ENCODE data around the gene ELF1. TPM values are rescaled to one million over a fixed set of nuclear protein-coding genes. Genes with fewer than 3 reads are reported as not detected.
"Not testable (repeated sequence)": the region's sequence is repeated elsewhere in the genome, so short reads cannot be mapped to it uniquely, and the experiment has no call there.

Gene ELF1
- total RNA-seq, 1 donor from 2014 or later, result 65.0 TPM

DNA sequence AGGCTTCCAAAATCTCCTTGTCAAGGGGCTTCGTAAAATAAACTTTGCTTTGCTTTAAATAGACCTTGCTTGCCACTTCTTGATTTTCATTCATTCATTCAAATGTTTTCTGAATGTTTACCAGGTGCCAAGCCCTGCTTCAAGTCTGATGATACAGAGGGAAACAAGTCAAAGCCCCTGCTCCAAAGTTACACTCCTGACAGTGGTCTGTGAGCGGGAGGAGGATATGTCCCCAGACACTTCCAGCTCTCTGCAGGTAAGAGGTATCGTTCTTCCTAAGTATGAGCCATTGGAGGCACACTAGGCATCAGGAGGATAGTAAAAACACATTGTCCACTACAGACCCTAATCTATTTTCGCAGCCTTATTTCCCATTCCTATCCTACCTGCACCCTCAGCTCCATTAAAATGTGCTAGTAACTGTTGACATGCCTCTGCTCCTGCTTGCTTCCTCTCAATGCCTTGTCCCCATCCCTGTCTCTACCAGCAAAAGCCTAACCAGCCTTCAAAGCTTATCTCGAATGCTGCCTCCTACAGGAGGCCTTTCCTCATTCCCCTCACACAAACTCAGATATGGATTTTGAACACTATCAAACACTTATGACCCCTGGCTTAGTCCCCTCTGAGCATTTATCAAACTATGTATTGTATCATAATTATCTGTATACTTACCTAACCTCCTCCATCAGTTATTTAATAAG lies 36.0 kb upstream of the ELF1 start:
- Mint-ChIP-seq H3K9me3 (no peaks in the 10 kb centered on the region), H3K36me3 (ENCODE audit: low read depth) (peaks cover 8% of the 10 kb centered on the region), H3K27ac (no peak overlapping the region), H3K4me3 (no peak overlapping the region), H3K27me3 (no peaks in the 10 kb centered on the region), H3K4me1 (peaks cover 50% of the 10 kb centered on the region)
- intact Hi-C loops (cut with micrococcal nuclease), result loop anchor here (1.0 to 2.0 kb wide), 2 partner anchors 142 to 167 kb away; no protein-coding TSS in a partner anchor
- DNase-seq, result peak; percentile 65

DNA sequence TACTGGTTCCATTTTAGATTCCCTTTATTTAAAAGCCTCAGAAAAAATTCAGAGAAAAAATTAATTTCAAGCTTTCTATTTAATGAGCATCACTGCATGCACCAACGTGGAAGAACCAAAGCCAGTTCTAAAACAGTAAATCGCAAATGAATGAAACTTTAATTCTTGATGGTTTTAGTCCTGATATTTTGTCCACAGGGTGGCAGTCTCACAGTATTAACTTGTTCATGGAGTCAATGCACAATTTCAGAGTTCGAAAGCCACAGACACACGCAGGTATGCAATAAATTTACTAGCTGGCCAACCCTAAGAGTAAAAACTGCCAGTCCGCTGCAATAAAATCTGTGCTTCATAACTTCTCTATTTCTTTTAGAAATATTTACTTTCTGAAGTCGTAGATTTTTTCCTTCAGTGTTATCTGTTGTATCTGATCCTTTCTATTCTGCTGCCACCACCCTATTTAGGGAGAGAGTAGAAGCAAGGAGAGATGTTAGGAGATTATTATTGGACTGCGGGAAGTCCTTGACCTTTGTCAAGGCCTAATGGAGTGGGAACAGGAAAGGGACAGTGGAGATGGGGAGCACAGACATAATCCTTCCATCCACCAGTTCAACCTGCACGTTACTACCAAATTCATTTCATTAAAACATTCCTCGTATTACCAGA lies 35.2 kb upstream of the ELF1 start:
- DNase-seq, result peak; percentile 85
- H3K27me3 Mint-ChIP-seq, result no peaks in the 10 kb centered on the region
- intact Hi-C loops (cut with micrococcal nuclease), result loop anchor here (1.0 to 2.0 kb wide), 2 partner anchors 142 to 168 kb away; no protein-coding TSS in a partner anchor
- no peak overlapping the region for H3K4me3 Mint-ChIP-seq
- H3K9me3 Mint-ChIP-seq, result peaks cover 4% of the 10 kb centered on the region
- H3K27ac Mint-ChIP-seq, result no peak overlapping the region
- peaks cover 47% of the 10 kb centered on the region for H3K4me1 Mint-ChIP-seq
- H3K36me3 Mint-ChIP-seq (ENCODE audit: low read depth), result peaks cover 11% of the 10 kb centered on the region

DNA sequence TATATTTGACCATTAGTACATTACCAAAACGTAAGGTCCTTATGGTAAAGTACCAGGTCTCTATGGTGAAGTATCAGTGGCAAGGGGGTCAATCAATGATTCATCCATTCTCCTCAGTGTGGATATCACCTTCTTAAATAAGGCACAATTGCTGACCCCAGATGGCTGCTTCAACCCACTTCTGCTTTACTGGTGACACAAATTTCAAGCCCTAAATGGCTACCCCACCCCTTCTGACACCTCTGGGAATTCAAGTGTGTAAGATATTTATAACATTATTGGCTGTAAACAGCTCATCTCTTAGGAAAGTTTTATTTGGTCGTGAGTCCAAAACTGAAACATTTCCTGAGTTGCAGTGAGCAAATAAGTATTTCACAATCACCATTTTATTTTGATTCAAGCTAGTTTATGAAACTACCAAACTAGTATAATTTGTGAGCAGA lies 34.3 kb upstream of the ELF1 start:
- no peak for DNase-seq
- H3K4me1 Mint-ChIP-seq, result peaks cover 47% of the 10 kb centered on the region
- H3K27ac Mint-ChIP-seq, result no peak overlapping the region
- peaks cover 12% of the 10 kb centered on the region for H3K9me3 Mint-ChIP-seq
- H3K4me3 Mint-ChIP-seq, result no peak overlapping the region
- intact Hi-C loops (cut with micrococcal nuclease), result no loop called here
- H3K36me3 Mint-ChIP-seq (ENCODE audit: low read depth), result peaks cover 18% of the 10 kb centered on the region
- no peaks in the 10 kb centered on the region for H3K27me3 Mint-ChIP-seq

GRCh38 chr13:41052441-41052840 lies 33.3 kb upstream of the ELF1 start:
- H3K36me3 Mint-ChIP-seq (ENCODE audit: low read depth), result peaks cover 16% of the 10 kb centered on the region
- no peak for DNase-seq
- peaks cover 12% of the 10 kb centered on the region for H3K9me3 Mint-ChIP-seq
- intact Hi-C loops (cut with micrococcal nuclease), result no loop called here
- no peak overlapping the region for H3K27ac Mint-ChIP-seq
- peaks cover 41% of the 10 kb centered on the region for H3K4me1 Mint-ChIP-seq
- H3K4me3 Mint-ChIP-seq, result no peak overlapping the region
- no peaks in the 10 kb centered on the region for H3K27me3 Mint-ChIP-seq

DNA sequence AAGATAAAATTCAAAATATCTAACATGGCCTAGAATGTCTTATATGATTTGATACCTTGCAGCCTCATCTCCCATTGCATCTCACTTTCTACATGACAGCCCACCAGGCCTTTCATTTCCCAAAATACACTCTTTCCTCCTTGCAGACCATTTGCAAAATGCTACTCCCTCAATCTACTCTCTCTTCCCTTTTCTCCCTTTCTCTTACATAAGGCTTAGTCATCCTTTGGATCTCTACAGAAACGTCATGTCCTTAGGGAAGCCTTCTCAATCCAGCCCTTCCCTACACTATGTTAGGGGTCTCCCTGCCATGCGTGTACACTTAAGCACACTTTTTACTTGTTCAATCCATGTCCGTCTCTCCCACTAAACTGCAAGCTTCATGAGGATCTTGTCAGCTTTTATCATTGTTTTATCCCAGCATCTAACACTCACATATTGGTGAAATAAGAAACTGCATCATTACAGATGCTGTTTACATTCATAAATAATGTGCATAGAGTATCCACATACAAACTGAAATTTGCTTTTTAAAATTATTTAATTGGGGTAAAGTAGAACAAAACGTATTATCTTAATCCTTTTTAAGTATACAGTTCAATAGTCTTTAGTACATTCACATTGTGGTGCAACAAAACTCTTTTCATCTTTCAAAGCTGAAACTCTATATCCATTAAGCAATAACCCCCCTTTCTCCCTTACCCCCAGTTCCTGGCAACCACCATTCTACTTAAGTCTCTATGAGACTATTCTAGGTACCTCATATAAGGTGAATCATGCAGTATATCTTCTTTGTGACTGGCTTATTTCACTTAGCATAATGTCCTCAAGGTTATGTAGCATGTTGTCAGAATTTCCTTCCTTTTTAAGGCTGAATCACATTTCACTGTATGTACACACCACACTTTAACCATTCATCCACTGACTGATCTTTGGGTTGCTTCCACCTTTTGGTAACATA lies 30.6 kb upstream of the ELF1 start:
- Mint-ChIP-seq H3K4me3 (no peak overlapping the region), H3K27ac (no peak overlapping the region), H3K27me3 (no peaks in the 10 kb centered on the region), H3K36me3 (ENCODE audit: low read depth) (peaks cover 28% of the 10 kb centered on the region), H3K4me1 (peaks cover 27% of the 10 kb centered on the region), H3K9me3 (peaks cover 16% of the 10 kb centered on the region)
- intact Hi-C loops (cut with micrococcal nuclease), result no loop called here
- DNase-seq, result no peak

DNA sequence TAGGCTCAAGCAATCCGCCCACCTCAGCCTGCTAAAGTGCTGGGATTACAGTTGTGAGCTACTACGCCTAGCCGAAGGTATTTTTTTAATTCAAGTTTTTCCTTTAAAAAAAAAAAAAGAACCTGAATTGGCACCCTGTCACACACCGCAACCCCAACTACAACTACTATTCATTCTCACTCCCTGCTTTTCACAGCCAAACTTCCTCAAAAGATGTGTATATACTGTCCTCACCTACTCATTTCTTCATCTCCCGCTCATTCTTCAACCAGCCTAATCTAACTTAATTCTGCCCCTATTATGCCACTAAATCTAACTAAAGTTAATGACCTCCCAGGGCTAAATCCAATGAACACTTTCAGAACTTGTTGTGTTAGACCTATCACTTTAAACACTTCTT lies 29.5 kb upstream of the ELF1 start:
- Mint-ChIP-seq H3K27ac (no peak overlapping the region), H3K9me3 (peaks cover 17% of the 10 kb centered on the region), H3K36me3 (ENCODE audit: low read depth) (peaks cover 28% of the 10 kb centered on the region), H3K4me3 (no peak overlapping the region), H3K4me1 (peaks cover 18% of the 10 kb centered on the region), H3K27me3 (no peaks in the 10 kb centered on the region)
- no peak for DNase-seq
- intact Hi-C loops (cut with micrococcal nuclease), result no loop called here

GRCh38 chr13:41042419-41042818 lies 23.3 kb upstream of the ELF1 start:
- not testable (repeated sequence) for H3K9me3 Mint-ChIP-seq, H3K4me3 Mint-ChIP-seq

DNA sequence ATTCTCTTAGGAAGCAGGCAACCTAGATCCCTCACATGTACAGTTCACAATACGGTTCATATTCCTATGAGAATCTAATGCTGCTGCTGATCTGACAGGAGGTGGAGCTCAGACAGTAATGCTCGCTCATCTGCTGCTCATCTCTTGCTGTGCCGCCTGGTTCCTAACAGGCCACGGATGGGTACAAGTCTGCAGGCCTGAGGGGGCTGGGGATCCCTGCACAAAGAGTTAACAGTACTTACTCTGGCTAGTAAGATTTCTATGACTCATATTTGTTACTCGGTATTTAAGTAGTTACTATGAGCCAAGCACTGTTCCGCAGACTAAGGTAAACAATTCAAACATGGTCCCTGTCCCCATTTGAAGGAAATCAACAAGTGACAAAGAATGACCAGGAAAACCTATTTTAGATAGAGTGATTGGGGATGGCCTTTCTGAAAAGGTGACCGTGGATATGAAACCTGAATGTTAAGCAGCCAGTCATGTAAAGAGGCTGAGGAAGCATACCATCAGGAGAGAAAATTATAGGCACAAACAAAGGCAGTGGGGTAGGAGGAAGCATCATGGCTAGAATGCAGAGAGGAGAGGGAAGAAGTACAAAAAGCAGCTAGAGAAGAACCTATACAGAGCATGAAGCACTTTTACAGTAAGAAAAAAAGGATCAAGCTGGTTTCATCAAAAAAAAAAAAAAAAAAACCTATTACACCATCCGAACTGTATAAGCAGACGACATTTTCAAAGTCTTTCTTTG lies 21.6 kb upstream of the ELF1 start:
- peaks cover 1% of the 10 kb centered on the region for H3K4me1 Mint-ChIP-seq
- no peak overlapping the region for H3K27ac Mint-ChIP-seq
- intact Hi-C loops (cut with micrococcal nuclease), result no loop called here
- DNase-seq, result no peak
- no peak overlapping the region for H3K4me3 Mint-ChIP-seq
- peaks cover 8% of the 10 kb centered on the region for H3K9me3 Mint-ChIP-seq
- H3K36me3 Mint-ChIP-seq (ENCODE audit: low read depth), result peaks cover 9% of the 10 kb centered on the region
- no peaks in the 10 kb centered on the region for H3K27me3 Mint-ChIP-seq

More at GRCh38 chr13:41042419-41042818, 23.3 kb upstream of the ELF1 start:
- peaks cover 18% of the 10 kb centered on the region for H3K36me3 Mint-ChIP-seq (ENCODE audit: low read depth)
- intact Hi-C loops (cut with micrococcal nuclease); H3K27me3 Mint-ChIP-seq; DNase-seq; H3K27ac Mint-ChIP-seq; H3K4me1 Mint-ChIP-seq: not testable (repeated sequence)

DNA sequence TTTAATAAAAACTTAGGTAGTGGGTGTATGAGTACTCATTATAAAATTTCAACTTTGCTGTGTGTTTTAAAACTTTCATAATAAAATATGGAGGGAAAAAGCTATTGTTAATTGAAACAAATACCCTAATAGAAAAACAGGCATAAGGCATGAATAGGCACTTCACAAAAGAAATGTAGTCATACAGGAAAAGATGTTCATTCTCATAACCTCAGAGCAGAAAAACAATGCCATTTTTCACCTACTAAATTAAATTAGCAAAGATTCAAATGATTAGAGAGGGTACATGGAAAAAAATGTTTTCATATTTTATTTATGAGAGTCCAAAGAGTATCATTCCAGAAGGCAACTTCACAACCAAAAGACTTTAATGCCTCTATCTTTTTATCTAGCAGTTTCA lies 20.6 kb upstream of the ELF1 start:
- peaks cover 6% of the 10 kb centered on the region for H3K36me3 Mint-ChIP-seq (ENCODE audit: low read depth)
- H3K4me3 Mint-ChIP-seq, result no peak overlapping the region
- no peak for DNase-seq

DNA sequence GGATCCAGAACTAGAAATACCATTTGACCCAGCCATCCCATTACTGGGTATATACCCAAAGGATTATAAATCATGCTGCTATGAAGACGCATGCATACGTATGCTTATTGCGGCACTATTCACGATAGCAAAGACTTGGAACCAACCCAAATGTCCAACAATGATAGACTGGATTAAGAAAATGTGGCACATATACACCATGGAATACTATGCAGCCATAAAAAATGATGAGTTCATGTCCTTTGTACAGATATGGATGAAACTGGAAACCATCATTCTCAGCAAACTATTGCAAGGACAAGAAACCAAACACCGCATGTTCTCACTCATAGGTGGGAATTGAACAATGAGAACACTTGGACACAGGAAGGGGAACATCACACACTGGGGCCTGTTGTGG lies 17.4 kb upstream of the ELF1 start:
- DNase-seq; H3K27me3 Mint-ChIP-seq; intact Hi-C loops (cut with micrococcal nuclease); H3K9me3 Mint-ChIP-seq; H3K4me3 Mint-ChIP-seq; H3K36me3 Mint-ChIP-seq (ENCODE audit: low read depth); H3K27ac Mint-ChIP-seq: not testable (repeated sequence)
- H3K4me1 Mint-ChIP-seq, result peaks cover 15% of the 10 kb centered on the region

More for the DNA sequence above, 20.6 kb upstream of the ELF1 start:
- intact Hi-C loops (cut with micrococcal nuclease), result no loop called here
- peaks cover 8% of the 10 kb centered on the region for H3K4me1 Mint-ChIP-seq
- no peaks in the 10 kb centered on the region for H3K27me3 Mint-ChIP-seq
- no peak overlapping the region for H3K27ac Mint-ChIP-seq
- H3K9me3 Mint-ChIP-seq, result peaks cover 3% of the 10 kb centered on the region

DNA sequence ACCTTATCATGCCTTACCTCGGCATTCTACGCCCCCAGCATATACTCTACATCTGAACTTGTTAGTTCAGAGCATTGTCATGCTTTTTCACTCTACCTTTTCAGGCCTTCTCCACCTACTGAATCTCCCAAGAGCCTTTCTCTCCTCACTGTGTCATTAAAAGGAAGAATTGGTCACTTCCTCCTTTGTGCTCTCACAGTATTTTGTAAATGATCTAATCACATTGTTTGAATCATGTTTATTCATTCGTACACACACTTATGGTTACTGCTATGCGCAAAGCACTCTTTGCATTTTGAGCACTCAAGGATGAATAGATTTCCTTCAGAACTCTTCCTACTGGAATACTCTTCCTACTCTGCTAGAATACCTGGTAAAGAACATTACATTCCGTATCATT lies 15.8 kb upstream of the ELF1 start:
- no peak overlapping the region for H3K27ac Mint-ChIP-seq
- no peaks in the 10 kb centered on the region for H3K27me3 Mint-ChIP-seq
- peaks cover 3% of the 10 kb centered on the region for H3K36me3 Mint-ChIP-seq (ENCODE audit: low read depth)
- no peak for DNase-seq
- peaks cover 23% of the 10 kb centered on the region for H3K4me1 Mint-ChIP-seq
- no peaks in the 10 kb centered on the region for H3K9me3 Mint-ChIP-seq
- intact Hi-C loops (cut with micrococcal nuclease), result no loop called here
- H3K4me3 Mint-ChIP-seq, result no peak overlapping the region

GRCh38 chr13:41034382-41034781 lies 15.3 kb upstream of the ELF1 start:
- Mint-ChIP-seq H3K27ac (no peak overlapping the region), H3K4me1 (peaks cover 27% of the 10 kb centered on the region), H3K9me3 (no peaks in the 10 kb centered on the region), H3K4me3 (no peak overlapping the region), H3K27me3 (no peaks in the 10 kb centered on the region), H3K36me3 (ENCODE audit: low read depth) (peaks cover 3% of the 10 kb centered on the region)
- DNase-seq, result no peak
- intact Hi-C loops (cut with micrococcal nuclease), result no loop called here

- no peak for DNase-seq
- Mint-ChIP-seq H3K27me3 (no peaks in the 10 kb centered on the region), H3K27ac (no peak overlapping the region), H3K4me1 (peaks cover 29% of the 10 kb centered on the region), H3K9me3 (no peaks in the 10 kb centered on the region), H3K36me3 (ENCODE audit: low read depth) (peaks cover 1% of the 10 kb centered on the region), H3K4me3 (no peak overlapping the region)
- intact Hi-C loops (cut with micrococcal nuclease), result no loop called here
Measured at GRCh38 chr13:41032691-41033376, 13.7 kb upstream of the ELF1 start.
